ENCODE data around the gene PRKCZ.

Gene PRKCZ

GRCh38 chr1:2198571-2198970, 148.4 kb downstream of the PRKCZ start:
- DNase-seq = no peak

DNA sequence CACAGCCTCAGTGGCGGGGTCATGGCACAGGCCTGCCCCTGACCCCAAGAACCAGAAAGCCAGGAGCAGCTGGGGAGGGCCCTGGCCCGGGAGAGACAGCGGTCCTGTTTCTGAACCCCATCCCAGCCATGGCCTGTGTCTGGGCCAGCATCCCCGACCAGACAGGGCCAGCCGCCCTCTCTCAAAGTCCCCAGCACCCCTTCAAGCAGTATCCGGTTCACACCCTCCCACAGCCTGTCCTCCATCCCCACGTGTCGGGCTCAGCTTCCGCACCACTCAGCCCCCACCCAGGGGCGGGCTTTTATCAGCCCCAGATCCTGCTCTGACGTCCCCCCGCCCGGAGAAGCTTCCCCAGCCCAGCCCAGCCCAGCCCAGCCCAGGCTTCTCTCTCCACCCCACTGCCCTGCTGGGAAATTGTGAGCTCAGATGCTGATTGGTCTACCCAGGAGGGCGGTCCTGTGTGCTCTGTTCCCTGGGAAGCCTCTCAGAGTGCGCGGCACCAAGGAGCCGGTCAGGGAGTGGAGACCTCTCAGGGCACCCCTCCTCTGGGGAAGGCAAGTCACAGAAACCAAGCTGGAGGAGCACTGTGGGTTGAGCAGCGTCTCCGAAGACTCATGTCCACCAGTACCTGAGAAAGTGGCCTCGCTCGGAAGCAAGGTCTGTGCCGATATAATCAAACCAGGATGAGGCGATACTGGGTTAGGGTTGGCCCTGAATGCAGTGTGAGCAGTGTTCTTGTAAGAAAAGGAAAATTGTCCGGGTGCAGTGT, 149.0 kb downstream of the PRKCZ start:
- peak; percentile 76 to 83 for DNase-seq

- DNase-seq = no peak
Observed at GRCh38 chr1:2200308-2200943, 150.2 kb downstream of the PRKCZ start.

- DNase-seq = no peak
Observed at GRCh38 chr1:2201062-2201461, 150.9 kb downstream of the PRKCZ start.

- no peak for DNase-seq
Observed at GRCh38 chr1:2202008-2202575, 151.9 kb downstream of the PRKCZ start.

DNA sequence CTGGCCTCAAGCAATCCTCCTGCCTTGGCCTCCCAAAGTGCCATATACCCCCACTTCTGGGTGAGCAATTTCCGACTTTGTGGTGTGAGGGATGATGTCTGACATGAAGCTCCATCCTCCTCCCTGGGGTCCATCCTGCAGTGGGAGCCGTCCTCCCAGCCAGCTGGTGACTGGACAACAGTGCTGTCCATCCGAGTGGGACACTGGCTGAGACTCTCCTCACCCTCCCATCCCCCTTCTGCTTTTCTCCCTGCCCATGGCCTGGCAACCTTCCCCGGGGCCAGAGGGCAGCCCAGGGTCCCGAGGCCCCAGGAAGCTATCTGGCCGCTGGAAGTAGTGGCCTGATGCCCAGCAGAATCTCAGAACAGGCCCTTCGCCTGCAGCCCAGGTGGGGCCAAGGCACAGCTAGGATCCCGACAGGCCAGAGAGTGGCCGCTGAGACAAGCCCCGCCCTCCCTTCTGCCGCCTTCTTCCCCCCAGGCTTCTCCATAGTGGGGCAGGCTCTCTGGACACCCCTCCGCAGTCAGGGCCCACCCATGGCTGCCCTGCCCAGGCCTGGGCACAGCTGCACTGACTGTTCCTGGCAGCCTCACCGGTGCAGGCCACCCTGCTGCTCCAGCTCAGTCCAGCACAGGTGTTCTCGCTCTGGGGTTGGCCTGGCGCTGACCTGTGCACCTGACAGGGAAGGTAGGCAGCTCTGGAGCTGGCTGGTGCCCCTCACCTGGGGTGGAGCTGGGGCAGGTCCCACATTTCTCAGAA, 152.8 kb downstream of the PRKCZ start:
- no peak for DNase-seq

GRCh38 chr1:2203671-2204414, 153.6 kb downstream of the PRKCZ start:
- DNase-seq = no peak

DNA sequence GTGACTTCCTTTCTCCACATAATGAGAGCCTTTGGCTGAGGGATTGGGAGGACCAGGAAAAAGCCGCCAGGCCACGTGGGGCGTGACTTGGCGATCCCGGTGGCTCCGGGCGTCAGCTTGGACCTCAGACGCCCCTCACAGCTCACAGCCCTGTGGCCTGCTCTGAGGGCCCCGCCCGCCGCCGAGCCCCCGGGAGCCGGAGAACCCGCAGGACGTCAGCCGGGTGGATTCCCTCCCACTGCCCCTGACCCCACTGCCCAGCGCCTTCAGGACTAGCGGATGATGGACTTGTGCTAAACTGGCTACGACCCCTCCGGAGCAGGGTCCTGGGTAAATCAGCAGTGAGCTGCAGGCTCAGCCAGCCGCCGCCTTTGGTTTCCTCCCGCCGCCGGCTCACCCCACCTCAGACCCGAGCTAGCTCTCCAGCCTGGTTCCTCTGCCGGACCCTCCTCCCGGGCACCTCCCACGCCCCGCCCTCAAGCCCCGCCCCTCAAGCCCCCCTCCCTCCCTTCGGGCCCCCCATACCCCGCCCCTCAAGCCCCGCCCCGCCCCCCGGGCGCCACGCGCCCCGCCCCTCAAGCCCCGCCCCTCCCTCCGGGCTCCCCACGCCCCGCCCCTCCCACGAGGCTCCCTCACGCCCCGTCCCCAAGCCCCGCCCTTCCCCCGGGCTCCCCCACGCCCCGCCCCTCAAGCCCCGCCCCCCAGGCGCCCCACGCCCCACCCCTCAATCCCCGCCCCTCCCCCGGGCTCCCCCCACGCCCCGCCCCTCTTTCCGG, 154.4 kb downstream of the PRKCZ start:
- DNase-seq = peak in 1 of 2 experiments; percentile 93

DNA sequence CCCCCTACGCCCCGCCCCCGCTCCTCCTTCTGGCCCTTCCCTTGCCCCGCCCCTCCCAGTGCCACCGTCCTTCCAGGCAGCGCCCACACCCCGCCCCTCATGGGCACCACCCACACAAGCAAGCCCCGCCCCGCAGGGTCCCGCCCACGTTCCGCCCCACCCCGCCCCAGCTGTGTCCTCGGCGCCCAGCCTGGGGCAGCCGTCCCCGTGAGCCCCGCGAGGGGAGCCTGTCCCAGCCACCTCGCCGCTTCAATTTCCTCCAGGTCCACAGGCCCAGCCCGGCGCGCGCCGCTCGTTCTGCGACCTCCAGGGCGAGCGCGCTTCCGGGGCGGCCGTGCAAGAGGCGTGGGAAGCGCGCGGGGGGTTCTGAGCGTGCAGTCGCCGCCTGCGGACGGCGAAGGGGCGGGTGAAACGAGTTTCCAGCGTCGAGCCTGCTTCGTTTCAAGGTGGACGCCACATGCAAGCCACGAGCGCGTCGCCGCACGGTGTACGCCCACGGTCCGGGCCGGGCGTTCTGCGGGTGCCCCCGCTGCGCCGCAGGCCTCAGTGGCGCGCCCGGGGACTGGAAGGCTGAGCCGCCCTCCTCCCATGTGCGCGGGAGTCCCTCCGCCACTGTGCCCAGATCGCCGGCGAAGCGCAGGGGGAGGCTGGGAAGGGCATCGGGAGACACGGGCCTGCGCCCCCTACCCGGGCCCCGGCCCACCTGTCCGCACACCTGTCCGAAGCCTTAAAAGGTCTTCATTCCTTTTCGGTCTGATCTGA, 155.2 kb downstream of the PRKCZ start:
- peak in 1 of 2 experiments; percentile 91 for DNase-seq

- no peak for DNase-seq
Observed at GRCh38 chr1:2206813-2207487, 156.7 kb downstream of the PRKCZ start.

- no peak for DNase-seq
Observed at GRCh38 chr1:2208309-2209239, 158.4 kb downstream of the PRKCZ start.

DNA sequence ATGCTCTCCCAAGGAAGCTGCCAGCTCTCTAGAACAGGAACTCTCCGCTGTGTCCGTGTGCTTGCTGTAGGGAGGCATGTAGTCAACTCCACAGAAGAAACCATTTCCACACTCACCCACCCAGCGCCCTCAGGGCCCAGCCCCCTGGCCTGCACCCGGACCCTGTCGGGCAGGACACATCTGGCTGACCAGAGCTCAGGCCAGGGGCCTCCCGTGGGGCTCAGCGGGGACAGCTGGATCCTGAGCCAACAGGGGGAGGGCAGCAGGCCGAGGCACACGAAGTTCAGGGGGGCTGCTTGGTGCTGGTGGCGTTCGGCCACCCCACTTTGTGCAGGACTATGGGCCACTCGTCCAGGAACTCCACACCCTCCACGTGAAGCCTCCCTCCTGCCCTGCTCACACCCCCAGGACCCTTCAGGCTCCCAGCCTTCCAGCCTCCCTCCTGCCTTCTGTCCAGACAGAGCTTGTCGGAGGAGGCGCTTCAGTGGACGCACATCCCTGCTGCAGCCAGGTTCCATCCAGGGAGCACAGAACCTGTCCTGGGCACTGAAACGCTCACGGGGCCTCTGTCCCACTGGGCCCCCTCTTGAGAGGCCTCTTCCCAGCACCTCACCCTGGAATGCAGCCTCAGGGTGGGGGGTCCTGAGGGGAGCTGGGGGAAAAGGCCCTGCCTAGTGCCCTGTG, 159.3 kb downstream of the PRKCZ start:
- DNase-seq = no peak

DNA sequence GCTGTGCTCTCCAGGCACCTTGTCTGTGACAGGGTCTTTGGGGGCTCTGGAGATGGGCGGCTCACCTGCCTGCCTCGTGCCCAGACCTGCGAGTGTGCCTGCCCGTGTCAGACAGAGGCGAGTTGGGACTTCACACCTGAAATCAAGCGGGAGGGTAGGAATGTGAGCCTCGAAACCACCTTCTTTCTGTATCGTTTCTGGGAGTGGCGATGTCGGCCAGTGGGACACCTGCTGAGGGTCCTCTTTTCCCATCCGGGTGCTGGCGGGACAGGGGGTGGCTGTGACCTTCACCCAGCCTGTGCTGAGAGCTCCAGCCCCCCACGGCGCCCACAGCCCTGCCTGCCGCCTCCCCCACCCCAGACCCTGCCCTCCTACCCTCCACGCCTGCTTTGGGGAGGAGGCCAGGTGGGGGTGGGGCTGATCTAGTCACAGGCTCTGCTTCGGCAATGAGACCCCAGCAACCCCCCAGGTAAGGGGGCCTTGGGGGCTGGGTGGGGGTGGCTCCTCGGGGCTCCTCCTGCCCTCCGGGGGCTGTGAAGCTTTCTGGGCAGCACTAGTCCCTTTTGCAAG, 160.0 kb downstream of the PRKCZ start:
- no peak for DNase-seq

DNA sequence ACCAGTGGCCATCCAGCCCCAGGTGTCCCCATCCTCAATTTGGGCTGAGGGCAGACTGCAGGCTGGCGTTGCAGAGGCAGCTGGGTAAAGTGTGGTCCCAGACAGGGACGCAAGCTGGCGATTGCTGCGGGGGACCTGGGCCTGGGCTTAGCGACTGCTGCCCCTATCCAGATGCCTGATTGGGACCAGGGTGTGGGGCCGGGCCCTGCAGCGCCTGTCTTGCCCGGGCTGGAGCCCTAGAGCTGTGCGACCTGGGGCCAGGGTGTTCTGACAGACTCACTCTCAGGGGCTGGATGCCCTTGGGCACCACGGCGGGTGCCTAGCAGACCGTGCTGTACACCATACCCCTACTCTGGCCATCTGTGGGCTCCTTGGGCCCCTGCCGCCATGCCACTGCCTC, 160.6 kb downstream of the PRKCZ start:
- DNase-seq = no peak

DNA sequence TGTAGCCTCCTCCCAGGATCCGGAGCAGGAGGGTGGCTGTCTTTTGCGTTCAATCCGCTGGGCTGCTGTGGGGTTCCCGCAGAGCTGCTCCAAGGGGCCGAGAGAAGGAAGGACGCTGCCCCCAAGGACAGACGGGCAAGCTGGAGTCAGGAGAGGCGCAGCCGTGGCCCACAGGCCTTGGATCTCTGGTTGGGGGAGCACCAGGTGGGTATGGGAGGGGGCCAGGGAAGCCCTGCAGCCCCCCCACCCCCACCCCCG, 162.0 kb downstream of the PRKCZ start:
- DNase-seq = no peak

- DNase-seq = peak in 1 of 2 experiments; percentile 41
Observed at GRCh38 chr1:2212532-2213491, 162.6 kb downstream of the PRKCZ start.
